Activated T-cell treated with anti-CD3 and anti-CD28 coated beads, Interleukin-2, amount 50 U/mL, for 48 hours (primary cell): ENCODE data around the gene SLC13A1.
"Not testable (repeated sequence)": the region's sequence is repeated elsewhere in the genome, so short reads cannot be mapped to it uniquely, and the experiment has no call there.

ENCODE experiments used
- DNase-seq, 2 experiments: peaks; one replicate each; pipeline ENCODE4 v3.0.0-alpha.2; 2020

Gene SLC13A1, protein sequence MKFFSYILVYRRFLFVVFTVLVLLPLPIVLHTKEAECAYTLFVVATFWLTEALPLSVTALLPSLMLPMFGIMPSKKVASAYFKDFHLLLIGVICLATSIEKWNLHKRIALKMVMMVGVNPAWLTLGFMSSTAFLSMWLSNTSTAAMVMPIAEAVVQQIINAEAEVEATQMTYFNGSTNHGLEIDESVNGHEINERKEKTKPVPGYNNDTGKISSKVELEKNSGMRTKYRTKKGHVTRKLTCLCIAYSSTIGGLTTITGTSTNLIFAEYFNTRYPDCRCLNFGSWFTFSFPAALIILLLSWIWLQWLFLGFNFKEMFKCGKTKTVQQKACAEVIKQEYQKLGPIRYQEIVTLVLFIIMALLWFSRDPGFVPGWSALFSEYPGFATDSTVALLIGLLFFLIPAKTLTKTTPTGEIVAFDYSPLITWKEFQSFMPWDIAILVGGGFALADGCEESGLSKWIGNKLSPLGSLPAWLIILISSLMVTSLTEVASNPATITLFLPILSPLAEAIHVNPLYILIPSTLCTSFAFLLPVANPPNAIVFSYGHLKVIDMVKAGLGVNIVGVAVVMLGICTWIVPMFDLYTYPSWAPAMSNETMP

GRCh38 chr7:123199883-123200282 lies at the start of gene SLC13A1:
Gene SLC13A1 (minus strand): TSS chr7:123199969. CDS start chr7:123199946, 23 bp downstream.
- no peak for DNase-seq

- no peak for DNase-seq
These were observed 45.0 kb upstream of the SLC13A1 start for GRCh38 chr7:123244768-123245167.

DNA sequence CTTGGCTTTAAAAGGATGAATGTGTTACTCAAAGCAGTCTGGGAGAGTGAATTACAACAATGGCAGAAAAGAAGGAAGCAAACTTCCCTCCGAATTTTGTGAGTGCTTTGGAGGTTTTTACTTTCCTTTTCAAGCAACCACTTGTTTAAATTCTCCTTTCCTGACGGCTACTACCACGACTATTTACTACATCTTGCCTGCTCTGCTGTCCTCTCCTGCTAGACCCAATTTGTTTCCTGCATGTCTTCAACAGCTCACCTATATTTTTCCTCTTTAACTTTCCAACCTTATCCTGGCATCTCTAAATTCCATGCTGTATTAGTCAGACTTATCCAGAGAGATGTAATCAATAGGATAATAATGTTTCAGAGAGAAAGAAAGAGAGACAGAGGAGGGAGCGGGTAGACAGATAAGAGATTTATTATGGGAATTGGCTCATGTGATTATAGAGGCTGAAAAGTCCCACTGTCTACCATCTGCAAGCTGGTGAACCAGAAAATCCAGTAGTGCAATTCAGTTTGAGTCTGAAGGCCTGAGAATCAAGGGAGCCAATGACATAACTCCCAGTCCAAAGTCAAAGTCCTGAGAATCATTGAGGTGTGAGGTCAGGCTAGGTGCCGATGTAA lies 42.8 kb upstream of the SLC13A1 start:
- no peak for DNase-seq

- DNase-seq, result no peak
These were observed 42.0 kb upstream of the SLC13A1 start for GRCh38 chr7:123241809-123242208.

GRCh38 chr7:123231021-123232000 lies 31.5 kb upstream of the SLC13A1 start:
- no peak for DNase-seq

DNA sequence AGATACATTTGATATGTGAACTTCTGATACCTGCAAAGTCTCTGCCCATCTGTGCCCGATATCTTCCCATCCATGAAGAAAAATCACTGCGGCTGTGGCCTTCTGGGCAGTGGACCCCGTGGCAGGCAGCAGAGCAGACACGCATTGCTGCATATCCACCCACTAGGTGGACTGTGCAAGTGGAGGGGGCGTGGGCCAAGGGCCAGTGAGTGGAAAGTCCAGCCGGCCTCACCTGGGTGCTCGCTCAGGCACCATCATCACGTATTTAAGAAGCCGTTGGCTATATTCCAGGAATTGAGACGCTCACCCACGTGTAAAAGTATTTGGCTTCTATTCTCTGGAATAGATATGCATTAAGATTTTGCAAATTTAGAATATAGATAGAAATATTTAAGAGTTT lies 30.8 kb upstream of the SLC13A1 start:
- DNase-seq, result no peak

- DNase-seq, result no peak
These were observed 30.4 kb upstream of the SLC13A1 start for GRCh38 chr7:123230147-123230546.

DNA sequence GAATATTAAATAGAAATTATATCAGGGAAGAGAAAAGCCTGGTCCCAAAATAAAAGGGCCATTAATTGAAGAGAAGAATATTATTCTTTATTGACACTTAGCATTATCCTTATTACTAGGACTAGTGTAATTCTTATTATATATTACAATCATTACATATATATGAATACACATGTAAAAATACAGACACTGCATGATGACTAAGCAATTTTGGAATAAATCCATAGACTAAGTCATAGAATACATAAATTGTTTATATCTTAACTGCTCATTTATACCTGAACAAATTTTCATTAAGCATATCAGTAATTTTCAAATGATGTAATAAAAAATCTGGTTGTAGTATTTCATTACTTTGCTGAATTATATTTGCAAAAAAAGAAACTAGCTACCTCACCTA lies 29.7 kb upstream of the SLC13A1 start:
- no peak for DNase-seq

GRCh38 chr7:123227666-123228065 lies 27.9 kb upstream of the SLC13A1 start:
- not testable (repeated sequence) for DNase-seq

DNA sequence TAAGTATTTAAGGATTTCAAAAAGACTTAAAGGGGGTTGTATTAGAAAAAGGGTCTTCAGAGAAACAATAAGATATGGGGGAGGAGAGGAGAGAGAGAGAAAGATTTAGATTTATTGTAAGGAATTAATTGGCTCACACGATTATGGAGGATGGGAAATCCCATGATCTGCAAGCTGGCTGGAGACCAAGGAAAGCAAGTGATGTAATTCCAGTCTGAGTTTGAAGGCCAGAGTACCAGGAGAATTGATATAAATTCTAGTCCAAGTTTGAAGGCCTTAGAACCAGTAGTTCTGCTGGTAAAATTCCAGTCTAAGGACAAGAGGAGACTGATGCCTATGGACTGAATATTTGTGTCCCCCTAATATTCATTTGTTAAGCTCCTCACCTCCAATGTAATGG lies 20.6 kb upstream of the SLC13A1 start:
- DNase-seq, result no peak

GRCh38 chr7:123218866-123219265 lies 19.1 kb upstream of the SLC13A1 start:
- DNase-seq, result no peak

GRCh38 chr7:123216825-123217224 lies 17.1 kb upstream of the SLC13A1 start:
- DNase-seq, result no peak

DNA sequence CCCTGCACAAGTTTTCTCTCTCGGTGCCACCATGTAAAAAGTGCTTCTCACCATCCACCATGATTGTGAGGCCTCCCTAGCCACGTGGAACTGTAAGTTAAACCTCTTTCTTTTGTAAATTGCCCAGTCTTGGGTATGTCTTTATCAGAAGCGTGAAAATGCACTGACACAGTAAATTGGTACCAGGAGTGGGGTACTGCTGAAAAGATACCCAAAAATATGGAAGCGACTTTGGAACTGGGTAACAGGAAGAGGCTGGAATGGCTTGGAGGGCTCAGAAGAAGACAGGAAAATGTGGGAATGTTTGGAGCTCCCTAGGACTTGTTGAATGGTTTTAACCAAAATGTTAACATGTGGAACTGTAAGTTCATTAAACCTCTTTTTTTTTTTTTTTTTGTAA lies 15.6 kb upstream of the SLC13A1 start:
- DNase-seq, result no peak

GRCh38 chr7:123211545-123211944 lies 11.8 kb upstream of the SLC13A1 start:
- no peak for DNase-seq

DNA sequence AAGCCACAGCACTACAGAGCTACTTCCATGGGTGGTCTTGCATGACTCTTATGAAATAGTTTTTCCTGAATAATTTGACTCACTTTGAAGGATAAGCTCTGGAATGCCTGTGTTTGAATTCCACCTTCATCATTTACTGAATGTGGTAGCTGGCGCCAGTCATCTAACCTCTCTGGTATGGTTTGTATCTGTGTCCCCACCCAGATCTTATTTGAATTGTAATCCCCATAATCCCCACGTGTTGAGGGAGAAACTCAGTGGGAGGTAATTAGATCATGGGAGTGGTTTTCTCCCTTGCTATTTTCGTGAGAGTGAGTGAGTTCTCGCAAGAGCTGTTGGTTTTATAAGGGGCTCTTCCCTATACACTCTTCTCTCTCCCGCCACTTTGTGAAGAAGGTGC lies 11.2 kb upstream of the SLC13A1 start:
- DNase-seq, result no peak

GRCh38 chr7:123209786-123210185 lies 10.0 kb upstream of the SLC13A1 start:
- DNase-seq, result no peak

DNA sequence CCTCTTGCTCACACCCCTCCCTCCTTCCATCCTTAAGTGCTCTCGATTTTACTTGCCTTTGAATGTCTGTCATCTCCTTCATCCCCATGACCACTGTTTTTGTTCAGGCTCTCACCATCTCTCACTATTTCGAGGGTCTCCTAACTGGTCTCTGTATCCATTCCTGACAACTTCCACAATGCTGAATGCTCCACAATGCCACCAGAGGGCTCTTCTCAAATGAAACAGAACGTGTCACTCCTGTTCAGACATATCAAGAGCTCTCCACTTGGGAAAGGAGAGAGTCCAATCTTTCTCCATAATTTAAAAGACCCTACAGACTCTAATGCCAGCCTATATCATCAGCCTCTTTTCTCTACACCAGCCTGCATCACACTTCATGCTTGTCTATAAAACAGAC lies 9.0 kb upstream of the SLC13A1 start:
- no peak for DNase-seq

DNA sequence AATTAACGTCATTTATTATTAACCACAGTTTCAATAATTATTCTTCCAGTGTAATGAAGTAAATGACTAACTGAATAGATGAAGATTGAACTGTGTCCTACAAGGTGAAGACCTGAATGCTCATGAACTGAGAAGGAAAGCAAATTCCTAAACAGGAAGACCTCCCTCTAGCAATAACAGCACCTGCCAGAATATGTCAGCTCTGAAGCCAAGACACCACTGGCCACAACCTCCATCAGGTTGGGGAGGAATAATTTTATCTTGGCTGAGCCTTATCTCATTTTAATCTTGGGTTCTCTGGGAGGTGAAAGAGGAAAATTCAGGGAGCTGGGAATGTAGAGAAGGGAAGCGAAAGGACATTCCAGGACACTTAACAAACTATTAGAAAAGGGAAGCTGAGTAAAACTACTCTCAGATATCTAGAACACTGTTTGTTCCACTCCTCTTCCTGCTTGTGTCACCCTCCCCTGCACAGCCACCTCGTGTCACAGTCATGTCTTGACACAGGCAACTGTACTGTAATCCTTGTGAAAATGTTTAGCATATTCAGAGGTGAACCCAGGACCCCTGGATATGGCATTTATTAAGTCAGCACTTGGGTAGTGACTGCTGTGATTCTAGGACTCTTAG lies 4.6 kb upstream of the SLC13A1 start:
- DNase-seq, result no peak

DNA sequence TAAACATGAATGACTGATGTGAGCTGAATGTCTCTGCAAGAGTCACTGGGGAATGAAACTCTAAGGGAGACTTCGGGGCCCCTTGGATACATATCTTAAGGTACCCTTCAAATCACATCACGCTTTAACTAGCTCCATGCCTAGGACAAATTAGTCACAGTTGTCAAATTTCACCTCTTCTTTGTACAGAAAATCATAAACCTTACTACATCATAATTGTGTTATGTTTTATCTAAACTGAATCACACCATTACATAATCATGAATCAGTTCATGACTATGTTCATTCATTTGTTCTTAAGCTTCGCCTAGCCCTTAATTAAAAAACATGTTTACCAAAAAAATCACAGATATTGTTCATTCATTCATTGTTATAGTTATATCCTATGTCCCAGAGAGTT lies 2.1 kb upstream of the SLC13A1 start:
- no peak for DNase-seq

GRCh38 chr7:123198668-123199652 lies 809 bp downstream of the SLC13A1 start:
- no peak for DNase-seq

DNA sequence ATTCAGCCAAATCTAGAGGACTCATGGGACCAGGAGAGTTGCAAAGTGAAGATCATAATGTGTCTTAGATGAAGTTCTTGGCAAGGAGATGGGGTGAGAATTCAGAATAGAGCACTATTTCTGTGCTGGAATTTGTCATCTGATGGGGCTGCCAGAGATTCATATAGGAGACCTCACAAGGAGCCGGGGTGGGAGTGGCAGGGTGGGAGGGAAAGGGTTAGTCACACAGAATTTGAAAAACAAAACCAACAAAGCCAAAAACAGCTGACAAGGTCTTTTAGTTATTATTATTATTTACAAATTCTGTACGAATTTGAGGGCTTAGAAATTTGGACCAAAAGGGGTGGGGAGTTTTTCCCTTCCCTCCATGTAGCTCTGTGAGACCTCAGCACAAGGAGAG lies 1.7 kb downstream of the SLC13A1 start:
- DNase-seq, result no peak
